Posterior vena cava (tissue), 2 donors: ENCODE results near the gene ZMYND8. TPM values are rescaled to one million over a fixed set of nuclear protein-coding genes. Genes with fewer than 3 reads are reported as not detected.

Experiments used
- DNase-seq: peaks from one replicate; pipeline ENCODE4 v3.0.0-alpha.2; 2020; ENCODE audit warnings: low spot score
- intact Hi-C, 2 donors: fragments of 100-400 bp; cut with DNase I; formaldehyde crosslinking; loops; one replicate each; pipeline versions ENCODE4 v1.14.1 to v1.14.2; 2022 to 2023
- total RNA-seq, 2 donors: library from RNA; stranded (reverse); fragmentation: NEBNext Ultra II Directional; extraction: Animal tissue kit (Norgen Biotek cat#: 25700); gene quantifications; one replicate each; pipeline ENCODE4 v1.2.1, GENCODE V29; 2021
- donor health status: DM: yes; HTN: yes; CAD: no.
- donor health status: DM: yes; HTN: yes; CAD: no.

ZMYND8 gene
- total RNA-seq, 2 donors from 2014 or later: 28.0 to 29.3 TPM

GRCh38 chr20:47345214-47345613 lies 11.3 kb downstream of the ZMYND8 start:
- DNase-seq: no peak
- intact Hi-C loops: loop anchor here in 1 of 2 donors (2.0 kb wide), 1 partner anchor 16 kb away; no protein-coding TSS in a partner anchor

DNA sequence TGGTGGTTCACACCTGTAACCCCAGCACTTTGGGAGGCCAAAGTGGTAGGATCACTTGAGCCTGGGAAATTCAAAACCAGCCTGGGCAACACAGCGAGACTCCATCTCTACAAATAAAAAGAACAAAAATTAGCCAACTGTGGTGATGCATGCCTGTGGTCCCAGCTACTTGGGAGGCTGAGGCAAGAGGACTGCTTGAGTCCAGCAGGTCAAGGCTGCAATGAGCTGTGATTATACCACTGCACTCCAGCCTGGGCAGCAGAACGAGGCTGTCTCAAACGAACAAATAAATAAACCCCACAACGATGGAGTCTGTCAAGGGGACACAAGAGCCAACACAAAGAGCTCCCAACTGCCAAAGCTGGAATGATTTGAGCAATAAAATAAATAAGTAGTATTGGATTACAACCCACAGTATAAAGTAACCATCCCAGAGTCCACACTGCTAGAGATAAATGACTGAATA lies 13.5 kb downstream of the ZMYND8 start:
- no peak for DNase-seq
- intact Hi-C loops: no loop called here

DNA sequence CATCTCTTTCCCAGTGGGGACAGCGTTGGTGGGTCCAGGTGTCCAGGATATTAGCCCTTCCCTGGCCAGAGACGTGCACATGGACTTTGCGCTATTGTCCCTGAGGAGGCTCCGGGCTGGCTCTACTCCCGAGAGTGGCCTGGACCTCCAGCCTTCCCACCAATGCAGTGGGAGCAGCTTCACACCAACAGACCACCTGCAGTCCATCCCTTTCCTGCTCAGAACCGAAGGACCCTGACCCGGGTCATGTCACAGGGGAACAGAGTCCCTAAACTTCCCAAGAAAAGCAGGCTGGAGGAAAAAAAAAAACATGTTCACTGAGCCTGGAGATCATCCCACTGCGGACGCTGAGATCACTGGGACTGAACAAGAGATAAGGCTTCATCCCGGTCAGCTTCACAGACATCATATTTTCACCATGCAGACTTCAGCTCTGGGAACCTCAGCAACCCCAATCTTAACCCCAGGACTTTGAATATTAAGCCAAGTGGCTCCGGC lies 18.3 kb downstream of the ZMYND8 start:
- intact Hi-C loops: no loop called here

DNA sequence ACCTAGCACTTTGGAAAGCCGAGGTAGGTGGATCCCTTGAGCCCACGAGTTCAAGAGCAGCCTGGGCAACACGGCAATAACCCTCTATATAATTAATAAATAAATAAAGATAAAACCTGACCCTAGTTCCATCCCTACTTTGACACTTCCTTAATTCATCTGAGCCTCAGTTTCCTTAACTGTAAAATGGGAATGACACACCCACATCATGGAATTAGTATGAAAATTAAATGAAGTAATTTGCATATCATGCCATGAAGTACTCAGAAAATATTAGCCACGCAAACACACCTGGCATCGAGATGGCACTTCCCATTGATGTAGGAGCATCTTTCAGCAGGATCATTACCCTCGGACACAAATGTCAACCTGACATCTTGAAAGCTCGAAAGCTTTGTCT lies 19.1 kb downstream of the ZMYND8 start:
- intact Hi-C loops: no loop called here
- no peak for DNase-seq

More for the DNA sequence above, 18.3 kb downstream of the ZMYND8 start:
- no peak for DNase-seq

- intact Hi-C loops: no loop called here
- peak; percentile 90 for DNase-seq
Measured at GRCh38 chr20:47336129-47336754, 20.3 kb downstream of the ZMYND8 start.

DNA sequence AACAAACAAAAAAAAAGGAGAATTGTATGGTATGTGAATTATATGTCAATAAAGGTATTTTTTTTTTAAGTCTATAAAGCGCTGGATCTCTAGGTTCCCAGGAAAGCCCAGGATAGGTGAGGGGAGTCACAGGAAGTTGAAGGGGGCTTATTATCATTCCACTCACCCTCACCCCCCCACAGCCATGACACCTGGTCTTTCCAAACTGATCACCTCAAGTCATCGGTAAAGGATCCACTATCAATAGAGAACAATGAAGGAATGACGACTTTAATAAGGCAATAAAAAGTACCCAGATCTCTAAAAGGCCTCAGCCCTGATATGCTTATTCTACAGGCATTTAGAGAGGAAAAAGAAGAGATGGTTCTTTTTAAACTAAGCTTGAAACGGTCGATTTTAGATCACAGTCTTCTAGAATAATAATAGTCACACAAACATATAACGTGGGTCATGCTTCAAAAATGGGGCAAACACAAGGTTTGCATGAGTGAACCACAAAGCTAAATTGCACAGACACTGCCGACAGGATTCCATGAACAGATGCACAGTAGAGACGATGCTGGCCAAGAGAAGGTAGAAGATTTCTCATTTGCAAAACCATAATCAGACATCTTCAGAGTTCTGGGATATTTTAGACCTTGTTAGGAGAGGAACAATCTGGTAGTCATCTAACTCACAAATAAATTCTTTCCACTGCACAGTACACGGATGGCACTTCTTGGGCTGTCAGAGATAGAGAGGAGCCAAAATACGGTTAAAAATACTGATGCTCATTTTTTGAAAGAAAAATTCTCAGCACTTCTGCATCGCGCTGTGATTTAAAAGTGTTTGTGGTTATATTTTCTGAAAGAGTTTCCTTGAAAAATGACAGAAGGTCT lies 21.0 kb downstream of the ZMYND8 start:
- DNase-seq: no peak
- intact Hi-C loops: no loop called here

DNA sequence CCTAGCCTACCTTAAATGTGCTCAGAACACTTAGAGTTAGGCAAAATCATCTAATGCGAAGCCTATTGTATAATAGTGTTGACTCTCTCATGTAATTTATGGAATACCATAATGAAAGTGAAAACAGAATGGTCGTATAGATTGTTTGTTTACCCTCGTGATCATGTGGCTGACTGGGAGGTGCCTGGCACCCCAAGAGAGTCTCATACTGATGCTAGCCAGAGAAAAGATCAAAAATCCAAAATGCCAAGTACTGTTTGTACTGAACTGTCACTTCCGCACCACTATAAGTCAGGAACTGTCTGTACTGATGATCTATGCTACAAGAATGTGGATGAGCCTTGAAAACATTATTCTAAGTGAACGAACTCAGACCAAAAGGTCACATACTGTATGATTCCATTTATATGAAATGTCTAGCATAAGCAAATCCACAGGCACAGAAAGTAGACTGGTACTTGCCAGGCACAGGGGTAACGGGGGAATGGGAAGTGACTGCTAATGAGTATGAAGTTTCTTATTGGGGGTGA lies 22.4 kb downstream of the ZMYND8 start:
- DNase-seq: peak; percentile 81
- intact Hi-C loops: no loop called here

GRCh38 chr20:47332381-47333206 lies 23.9 kb downstream of the ZMYND8 start:
- DNase-seq: peak; percentile 13
- intact Hi-C loops: no loop called here

DNA sequence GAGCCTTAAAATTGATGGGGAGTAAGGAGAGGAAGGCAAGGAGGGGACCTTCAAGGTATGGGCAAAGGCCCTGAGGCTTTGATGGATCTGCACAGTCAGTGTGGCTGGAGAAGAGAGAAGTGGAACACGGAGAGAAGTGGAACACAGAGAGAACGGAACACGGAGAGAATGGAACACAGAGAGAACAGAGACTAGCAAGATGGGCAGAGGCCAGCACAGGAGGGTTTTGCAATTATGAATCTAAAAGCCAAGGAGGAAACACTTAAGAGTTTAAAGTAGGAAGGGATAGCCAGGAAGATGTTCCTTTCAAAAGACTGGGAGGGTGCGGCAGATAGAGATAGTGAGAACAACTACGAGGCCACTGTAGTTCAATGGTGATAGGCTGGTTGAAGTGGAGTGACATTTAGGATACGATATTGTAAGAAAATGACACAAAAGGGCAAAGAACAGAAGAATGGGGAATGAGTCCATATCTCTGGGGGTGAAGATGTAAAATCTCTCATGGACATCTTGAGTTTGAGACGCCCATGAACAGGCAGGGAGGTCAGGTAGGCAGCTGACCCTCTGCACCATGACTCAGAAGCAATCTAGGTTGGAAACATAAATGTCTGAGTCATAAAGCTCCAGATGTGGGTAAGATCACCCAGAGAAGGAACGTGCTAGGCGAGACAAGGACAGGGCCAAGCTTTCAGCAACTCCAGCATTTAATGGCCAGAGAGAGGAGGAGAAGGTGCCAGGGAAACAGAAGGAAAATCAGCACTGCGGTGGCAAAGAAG lies 25.4 kb downstream of the ZMYND8 start:
- no peak for DNase-seq
- intact Hi-C loops: no loop called here

GRCh38 chr20:47330071-47330470 lies 26.4 kb downstream of the ZMYND8 start:
- intact Hi-C loops: no loop called here
- DNase-seq: no peak

DNA sequence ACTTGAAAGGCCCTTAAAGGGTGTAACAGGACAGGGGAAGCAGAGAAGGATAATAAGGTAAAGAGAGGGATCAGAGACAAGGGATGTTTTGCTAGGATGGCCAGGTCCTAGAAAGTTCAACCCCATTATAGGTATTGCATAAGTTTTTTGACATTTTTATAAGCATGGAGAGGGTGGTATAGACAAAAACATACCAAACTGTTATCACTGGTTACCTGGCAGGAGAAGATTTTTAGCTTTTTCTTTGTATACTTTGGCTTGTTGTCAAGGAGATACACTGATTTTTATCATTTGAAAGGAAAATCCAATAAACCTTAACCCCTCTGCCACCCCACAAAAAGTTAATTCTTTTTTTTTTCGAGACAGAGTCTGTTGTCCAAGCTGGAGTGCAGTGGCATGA lies 28.4 kb downstream of the ZMYND8 start:
- DNase-seq: no peak
- intact Hi-C loops: loop anchor here in 1 of 2 donors (2.0 kb wide), 1 partner anchor 17 kb away; no protein-coding TSS in a partner anchor

DNA sequence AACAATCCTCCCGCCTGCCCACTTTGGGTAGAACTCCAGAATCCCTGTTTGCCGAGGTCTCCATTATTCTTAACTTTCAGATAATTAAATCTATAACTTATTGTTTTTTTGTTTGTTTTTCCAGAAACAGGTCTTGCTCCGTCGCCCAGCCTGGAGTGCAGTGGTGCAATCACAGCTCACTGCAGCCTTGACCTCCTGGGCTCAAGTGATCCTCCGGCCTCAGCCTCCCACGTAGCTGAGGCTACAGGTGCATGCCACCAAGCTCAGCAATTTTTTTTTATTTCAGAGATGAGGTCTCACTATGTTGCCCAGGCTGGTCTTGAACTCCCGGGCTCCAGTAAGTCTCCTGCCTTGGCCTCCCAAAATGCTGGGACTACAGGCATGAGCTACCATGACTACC lies 28.8 kb downstream of the ZMYND8 start:
- intact Hi-C loops: loop anchor here in 1 of 2 donors (2.0 kb wide), 1 partner anchor 17 kb away; no protein-coding TSS in a partner anchor
- no peak for DNase-seq

GRCh38 chr20:47326658-47327268 lies 29.7 kb downstream of the ZMYND8 start:
- DNase-seq: no peak
- intact Hi-C loops: no loop called here

GRCh38 chr20:47325242-47325641 lies 31.3 kb downstream of the ZMYND8 start:
- intact Hi-C loops: no loop called here
- no peak for DNase-seq

DNA sequence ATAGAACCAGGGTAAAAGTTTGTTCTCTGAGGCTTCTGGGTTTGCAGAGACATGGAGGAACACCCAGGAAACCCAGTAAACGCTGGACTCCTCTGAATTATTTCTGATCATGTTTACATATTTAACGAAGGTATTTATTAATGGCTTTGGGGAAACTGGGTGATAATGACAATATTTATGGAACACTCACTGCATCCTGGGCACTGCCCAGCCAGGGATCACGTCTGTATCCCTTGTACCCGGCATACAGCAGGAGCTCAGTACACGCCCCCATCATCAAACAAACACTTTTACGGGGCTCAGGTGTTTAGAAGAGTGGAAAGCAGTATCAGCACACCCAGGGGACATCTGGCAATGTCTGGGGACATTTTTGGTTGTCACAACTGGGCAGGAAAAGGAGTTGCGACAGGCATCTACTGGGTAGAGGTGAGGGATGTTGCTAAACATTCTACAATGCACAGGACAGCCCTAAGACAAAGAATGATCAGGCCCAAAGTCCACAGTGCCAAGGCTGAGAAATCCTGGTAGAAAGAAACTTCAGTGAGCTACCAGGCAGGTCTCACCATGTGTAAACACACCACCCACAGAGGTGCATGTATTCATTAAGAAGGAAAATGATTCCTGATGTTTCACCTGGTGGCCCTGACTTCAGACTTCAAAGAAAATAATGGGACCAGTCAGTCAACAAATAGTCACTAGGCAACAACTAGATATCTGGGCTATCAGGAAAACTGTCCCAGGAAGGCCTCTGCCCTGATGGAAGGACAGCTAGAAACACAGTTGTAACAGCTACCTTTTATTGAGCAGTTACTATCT lies 35.3 kb downstream of the ZMYND8 start:
- DNase-seq: no peak
- intact Hi-C loops: loop anchor here in 1 of 2 donors (2.0 kb wide), 1 partner anchor 36 kb away; the partner anchor contains the start of gene ZMYND8

GRCh38 chr20:47319517-47320252 lies 36.8 kb downstream of the ZMYND8 start:
- no peak for DNase-seq
- intact Hi-C loops: loop anchor here (2.0 to 5.0 kb wide), 3 partner anchors 37 to 63 kb away; partner anchors contain the start of gene ZMYND8 (in 2 of the 2)
